Posterior cingulate gyrus (tissue), 11 donors: ENCODE measurements around the gene ZFP69B.

Source experiments
- DNase-seq, 10 donors: peaks; one replicate each; pipeline versions ENCODE4 v3.0.0 to v3.0.0-alpha.2; 2020 to 2021; ENCODE audit warnings: mixed read lengths in 3 of 10
- intact Hi-C: fragments of 100-400 bp; cut with DNase I; formaldehyde crosslinking; loops from one replicate; pipeline ENCODE4 v1.15.1; 2023

The ZFP69B gene

DNA sequence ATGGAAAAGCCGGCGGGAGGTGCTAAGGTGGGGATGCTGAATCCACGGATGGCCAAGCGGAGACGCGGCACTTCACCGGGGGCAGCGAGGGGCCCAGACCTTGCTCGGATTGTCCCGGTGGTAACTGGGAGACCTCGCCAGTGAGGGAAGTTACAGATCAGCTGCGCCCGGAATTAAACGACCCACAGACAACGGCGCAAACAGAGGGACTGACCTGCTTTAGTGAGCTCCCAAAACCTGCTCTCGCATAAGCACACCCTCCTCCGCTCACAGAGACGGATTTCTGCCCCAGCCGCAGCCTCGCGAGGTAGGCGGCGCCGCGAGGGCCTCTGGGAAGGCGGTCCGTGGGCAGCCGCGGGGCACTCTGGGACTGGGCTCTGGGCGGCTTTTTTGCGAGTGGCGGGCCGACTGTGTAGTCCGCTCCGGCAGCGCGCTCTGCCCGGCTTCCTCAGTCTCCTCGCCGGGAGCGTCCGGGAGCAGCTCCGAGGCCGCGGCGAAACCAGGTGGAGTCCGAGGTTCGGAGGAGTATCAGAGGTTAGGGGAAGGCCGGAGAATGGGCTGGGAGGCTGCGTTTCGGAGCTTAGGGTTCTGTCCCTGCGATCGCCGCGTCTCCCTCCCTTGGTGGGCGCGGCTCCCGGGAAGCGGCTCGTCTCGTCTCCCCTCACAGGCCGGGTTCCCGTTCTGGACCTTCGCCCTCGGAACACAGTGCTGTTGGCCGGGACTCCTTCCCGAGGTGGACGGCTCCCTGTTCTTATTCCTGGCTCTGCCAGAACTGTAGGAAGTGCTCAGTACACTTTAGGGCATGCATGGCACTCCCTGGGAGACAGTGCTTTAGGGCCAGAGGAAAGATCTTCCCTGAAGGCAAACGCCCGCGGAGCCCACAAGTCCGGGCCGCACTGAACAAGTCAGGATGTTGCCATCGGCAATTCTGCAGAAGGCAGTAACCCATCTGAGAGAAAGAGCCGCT, 58.4 kb downstream of the ZFP69B start, which contains the start of gene EXO5:
Gene EXO5 (plus strand): TSS at position 393 of the 967 bp plus-strand sequence. CDS start 5,778 bp downstream, outside the sequence.
- peak; percentile 69 to 96 (median 80) for DNase-seq
- intact Hi-C loops: no loop called here
